CD4-positive, alpha-beta T cell treated with Interleukin-10 for 1 hour (primary cell): ENCODE data around the gene EIF4E2.
"Not testable (repeated sequence)": the region's sequence is repeated elsewhere in the genome, so short reads cannot be mapped to it uniquely, and the experiment has no call there.

Experiments
- DNase-seq: peaks from one replicate; pipeline ENCODE4 v3.0.0-alpha.2; 2020

EIF4E2 gene

DNA sequence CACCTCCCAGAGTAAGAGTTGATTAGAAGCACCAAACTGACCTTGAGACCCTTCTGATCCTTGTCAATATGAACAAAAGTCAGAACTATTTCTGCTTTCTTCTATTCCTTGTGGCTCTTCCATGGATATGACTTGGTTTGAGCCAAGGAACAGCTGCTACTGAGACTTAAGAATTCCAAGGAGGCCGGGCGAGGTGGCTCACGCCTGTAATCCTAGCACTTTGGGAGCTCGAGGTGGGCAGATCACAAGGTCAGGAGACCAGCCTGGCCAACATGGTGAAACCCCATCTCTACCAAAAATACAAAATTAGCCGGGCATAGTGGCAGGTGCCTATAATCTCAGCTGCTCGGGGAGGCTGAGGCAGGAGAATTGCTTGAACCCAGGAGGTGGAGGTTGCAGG is 20.0 kb downstream of the EIF4E2 start:
- DNase-seq: not testable (repeated sequence)

DNA sequence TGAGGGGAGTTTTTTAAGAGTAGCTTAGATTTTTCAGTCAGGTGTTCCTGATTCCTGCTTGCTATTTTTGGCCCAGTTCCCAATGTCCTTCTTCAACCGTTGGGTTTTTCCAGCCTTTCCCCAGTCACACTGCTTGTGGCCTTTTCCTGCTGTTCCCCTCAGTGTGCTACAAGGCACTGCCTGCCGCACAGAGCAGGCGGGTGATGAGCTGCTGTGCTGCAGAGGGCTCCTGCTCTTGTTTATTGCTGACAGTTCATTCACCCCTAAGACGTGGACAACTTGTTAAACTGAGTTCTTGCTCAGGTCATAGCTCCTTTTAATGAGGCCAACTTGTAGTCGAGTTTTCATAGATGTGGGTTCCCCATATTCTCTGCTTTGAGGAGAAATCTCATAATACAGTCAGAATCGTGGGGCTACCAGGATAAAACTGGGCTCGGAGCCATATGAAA is 20.6 kb downstream of the EIF4E2 start:
- no peak for DNase-seq

DNA sequence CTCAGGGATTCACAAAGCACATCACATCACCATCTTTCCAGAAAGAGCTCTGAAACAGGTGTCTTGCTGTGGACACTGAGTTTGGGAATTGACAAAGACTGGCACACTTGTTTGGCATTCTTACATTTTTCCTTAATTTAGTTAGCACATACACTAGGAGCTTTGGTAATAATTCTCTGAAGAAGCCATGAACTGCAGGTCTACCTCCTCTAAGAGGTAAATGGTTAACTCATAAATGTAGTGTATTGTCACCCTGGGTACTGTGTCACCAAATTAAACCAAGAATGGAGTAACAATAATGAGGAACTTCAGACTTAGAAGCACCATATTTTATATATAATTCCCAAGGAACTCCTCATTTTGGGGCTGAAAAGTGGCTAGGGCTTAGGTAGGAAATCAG is 22.6 kb downstream of the EIF4E2 start:
- no peak for DNase-seq

DNA sequence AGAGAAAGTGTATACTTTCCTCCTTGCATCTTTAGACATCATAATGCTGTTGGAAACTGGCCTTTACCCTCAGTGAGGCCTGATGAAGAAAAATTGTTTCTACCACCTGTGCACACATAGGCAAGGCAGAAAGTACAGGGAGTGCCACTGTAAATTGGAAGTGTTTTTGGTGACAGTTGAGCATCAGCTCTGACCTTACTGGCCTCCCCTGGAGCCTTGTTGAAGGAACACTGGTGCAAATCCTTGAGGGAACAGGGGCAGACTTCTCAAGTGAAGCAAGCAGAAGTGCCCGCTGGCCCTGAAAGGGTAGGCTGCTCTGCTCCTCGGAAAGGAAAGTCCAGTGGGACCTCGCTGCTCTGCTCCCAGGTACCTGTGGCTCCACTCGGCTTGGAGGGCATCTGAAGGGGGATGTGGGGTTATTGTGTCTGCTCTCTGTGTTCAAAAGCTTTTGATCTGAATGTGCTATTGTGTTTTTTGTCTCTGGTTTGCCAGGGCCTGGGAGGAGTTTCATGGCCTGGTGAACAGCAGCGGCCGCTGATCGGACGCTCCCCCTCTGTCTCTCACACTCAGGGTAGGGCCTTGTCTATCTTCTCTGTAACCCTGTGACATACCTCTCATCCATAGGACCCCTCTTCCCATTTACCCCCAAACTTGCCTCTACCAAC is 23.4 kb downstream of the EIF4E2 start:
- DNase-seq: no peak

DNA sequence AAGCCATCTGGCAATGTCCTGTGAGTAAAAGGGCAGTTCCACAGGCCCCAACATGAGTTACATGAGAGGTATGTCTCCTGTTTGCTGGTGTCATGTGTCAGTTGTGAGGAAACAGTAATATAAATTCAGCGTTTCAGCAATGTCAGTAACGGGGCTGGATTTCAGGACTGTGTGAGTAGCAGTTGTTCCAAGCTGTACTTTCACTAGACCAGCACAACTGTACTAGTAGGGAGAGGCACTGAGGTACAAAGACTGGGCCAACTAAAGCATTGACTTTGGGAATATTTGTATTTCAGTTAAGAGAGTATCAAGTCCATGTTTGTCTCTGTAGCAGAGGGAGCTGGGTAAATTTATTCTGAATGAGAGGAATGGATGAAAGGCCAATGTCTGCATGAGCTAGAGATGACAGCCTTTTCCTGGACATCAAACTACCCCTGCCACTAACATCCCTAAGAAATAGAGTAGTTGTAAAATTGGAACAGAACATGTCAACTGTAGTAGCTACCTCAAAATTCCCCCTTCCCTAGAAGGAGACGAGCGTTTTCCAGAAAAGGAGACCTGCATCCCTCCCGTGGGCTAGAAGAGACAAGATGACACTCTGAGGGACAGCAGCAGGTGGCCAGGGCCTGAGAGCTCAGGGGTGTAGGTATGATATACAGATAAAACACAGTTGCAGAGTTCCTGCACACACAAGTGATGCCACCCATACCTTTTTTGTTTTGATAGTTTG is 24.4 kb downstream of the EIF4E2 start:
- no peak for DNase-seq

DNA sequence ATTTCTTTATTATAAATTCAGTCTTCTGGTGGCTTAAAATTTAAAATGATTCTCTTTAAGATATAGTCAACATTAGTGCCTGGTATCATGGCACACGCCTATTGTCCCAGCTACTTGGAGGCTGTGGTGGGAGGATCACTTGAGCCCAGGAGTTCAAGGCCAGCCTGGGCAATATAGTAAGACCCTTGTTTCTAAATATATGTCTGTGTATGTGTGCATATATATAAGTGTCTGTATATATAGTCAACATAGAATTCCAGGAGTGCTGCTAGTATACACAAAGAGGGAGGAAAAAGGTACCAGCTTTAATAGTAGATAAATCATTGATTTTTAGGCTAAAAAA is 24.9 kb downstream of the EIF4E2 start:
- DNase-seq: no peak

DNA sequence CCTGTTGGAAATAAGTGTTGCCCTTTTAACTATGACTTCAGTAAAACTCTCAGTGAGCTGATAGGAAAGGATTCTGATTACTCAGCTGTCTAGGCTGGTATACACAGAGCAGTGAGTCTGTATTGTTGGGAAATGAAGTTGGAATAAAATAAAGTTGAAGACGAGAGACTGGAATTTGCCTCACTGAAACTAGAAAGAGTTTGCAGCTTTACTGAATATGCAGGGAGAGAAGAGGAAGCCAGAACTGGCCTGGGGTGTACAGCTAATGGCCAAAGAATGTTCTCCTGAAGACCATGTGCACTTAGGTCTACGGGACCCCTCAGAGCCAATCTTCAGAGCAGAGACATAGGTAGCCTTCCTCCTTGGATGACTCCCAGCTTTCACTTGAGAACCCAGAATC is 26.5 kb downstream of the EIF4E2 start:
- DNase-seq: no peak

DNA sequence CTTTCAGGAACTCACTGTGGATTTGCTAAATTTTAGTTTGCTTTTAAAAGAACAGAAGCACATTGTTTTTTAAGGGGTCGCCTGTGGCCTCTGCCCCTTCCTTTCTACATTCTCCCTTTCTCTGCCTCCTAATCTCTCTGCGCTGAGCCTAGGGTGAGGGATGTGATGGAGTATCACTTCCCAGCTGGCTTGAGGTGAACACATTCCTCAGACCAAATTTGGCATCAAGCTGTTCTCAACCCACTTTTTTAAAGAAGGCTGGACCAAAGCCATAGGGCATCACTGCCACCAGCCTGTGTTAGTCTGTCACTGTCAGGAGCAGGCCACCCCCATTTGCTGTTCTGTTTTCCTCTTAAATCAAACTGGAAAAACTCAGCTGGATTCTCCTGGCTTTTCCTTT is 27.4 kb downstream of the EIF4E2 start:
- DNase-seq: no peak

DNA sequence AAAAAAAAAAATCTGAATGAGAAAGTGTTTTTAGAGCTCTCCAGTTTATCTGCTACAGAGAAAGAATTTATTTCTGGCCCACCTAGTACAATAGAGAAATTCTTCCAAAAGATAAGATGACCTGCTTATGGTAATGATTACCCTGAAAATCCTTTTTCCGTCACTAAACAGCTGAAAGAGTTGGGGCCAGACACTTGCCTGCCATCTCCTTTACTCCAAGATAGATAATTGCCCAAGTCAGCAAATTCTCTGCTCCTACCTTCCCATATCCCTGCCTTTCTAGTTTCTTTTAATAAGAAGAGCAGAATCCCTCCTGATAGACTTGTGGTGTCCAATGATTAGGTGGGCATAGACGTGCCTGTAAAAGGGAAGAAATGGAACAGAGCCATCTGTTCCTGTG is 28.1 kb downstream of the EIF4E2 start:
- no peak for DNase-seq

DNA sequence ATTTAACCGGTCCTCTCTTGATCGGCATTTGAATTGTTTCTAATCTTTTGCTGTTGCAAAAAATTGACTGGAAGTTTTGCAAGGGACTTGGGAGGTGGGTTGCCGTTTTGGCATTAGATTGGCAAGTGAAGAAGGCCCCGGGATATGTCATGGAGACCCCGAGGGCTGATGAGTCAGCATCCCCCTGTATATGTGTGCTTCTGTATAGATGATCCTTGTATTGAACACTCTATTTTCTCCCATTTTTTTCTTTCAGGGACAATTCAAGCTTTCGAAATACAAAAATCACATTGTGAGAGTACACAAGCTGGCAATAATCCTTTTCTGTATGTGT is 30.1 kb downstream of the EIF4E2 start:
- DNase-seq: no peak

DNA sequence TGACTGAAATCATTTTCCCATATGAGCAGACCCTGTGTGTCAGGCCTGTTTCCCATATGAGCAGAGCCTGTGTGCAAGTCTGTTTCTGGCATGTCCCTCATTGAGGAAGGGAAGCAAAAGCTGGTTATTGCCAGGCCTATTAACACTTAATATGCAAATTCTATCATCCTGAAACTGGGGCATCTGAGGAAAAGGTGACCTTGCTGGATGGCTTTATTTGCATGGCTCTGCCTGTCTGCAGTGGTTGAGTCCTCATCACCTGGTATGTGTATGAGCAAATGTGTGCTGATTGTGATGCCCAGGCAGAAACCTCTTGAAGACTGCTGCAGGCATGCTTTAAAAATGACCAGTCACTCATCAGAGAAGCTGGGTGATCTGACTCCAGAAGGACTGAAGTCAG is 31.2 kb downstream of the EIF4E2 start:
- DNase-seq: no peak

DNA sequence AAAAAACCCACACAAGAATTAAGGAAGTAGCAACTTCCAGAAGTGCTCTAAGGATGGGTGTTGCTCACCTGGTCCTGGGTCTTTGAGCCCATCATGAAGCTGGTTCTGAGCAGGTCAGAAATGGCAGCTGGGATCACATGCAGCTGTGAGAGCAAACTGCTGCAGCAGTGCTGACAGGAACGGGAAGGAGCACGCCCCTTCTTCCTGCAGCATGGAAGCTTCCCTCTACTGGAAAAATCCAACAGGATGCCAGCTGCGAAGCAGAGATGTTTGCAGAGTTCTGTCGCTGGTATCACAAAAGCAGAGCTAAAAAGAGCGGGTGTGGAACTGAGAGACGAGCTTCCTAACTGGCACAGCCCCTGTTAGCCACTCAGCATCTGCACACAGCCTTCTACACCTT is 33.7 kb downstream of the EIF4E2 start:
- no peak for DNase-seq

DNA sequence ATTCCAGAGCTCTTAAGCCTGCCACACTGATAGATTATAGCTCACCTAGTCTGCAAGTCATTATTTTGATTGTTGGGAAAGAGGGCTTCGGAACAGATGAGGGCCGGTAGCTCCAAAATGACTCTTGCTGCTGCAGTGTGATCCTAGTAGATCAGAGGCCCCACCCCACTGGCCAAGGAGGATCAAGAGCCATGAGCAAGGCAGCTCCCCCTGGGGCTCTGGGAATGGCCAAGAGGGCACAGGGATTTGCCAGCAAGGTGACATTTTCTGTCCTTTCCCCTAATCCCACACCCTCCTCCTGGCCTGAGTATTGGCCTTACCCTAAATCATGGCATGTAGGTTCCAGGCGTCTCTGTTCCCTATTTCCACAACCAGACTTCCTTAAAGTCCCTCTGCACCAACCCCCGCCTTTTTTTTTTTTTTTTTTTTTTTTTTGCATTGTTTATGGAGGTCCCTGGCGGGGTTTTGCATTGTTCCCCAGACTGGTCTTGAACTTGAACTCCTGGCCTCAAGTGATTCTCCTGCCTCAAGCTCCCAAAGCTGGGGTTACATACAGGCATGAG is 36.5 kb downstream of the EIF4E2 start:
- no peak for DNase-seq

DNA sequence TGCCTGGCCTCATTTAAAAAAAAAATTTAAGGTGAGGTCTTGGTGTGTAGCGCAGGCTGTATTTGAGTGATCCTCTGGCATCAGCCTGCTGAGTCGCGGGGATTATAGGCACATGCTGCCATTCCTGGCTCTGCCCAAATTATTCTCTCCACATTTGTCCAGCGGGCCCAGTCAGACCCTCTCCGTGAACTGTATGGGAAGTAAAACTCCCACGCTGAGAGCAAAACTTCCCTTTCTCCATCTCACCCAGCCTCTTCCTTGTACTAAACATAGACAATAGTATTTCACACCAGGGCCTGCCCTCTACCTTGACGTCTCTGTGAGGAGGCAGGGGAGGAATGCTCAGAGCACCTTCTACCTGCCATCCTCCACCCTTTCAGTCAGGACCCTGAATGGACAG is 37.0 kb downstream of the EIF4E2 start:
- no peak for DNase-seq

DNA sequence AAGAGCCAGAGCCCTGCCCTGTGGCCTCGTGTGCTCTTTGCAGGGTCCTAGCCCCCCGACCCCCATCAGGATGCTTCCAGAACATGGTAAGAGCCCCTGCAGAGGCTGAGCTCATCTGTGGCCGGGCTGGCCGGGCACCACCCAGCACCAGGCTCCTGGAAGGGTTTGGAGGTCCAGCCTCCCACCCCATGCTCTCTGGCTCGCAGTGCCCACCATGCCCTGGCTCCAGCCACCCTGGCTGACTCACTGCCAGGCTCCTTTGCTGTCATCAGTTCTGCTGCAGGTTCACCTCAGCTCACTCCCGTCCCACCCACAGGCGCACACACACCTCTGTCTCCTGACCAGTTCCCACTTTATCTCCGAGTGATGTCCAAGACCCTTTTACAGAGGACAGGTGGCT is 37.5 kb downstream of the EIF4E2 start:
- DNase-seq: no peak

DNA sequence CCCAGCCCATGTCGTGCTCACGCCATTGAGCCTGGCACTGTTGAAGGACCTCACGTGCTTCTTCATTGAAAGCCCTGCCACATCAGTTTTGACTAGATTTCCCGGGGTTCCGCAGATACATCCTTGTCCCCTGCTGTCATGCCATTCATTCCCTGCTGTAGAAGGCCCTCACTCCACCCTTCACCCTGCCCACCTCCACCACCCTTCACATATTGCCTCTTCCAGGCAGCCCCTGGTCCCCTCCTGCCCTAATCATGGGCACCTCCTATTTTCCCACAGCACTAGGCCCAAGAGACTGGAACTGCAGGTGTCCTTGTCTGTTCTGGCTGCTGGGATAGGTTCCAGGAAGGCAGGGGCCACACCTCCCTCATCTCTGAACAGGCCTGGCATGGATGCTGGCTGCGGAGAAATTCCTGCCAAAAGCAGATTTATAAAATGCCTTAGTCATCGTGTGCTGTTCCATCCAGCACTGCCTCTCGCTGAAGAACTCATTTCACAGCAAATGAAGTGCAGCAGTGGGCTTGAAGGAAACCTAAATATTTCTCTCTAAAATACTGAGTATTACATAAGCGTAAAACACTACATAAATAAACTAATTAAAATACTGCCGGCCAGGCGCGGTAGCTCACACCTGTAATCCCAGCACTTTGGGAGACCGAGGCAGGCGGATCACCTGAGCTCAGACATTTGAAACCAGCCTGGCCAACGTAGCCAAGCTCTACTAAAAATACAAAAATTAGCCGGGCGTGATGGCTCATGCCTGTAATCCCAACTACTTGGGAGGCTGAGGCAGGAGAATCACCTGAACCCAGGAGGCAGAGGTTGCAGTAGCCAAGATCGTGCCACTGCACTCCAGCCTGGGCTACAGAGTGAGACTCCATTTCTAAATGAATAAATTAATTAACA is 38.4 kb downstream of the EIF4E2 start:
- no peak for DNase-seq

DNA sequence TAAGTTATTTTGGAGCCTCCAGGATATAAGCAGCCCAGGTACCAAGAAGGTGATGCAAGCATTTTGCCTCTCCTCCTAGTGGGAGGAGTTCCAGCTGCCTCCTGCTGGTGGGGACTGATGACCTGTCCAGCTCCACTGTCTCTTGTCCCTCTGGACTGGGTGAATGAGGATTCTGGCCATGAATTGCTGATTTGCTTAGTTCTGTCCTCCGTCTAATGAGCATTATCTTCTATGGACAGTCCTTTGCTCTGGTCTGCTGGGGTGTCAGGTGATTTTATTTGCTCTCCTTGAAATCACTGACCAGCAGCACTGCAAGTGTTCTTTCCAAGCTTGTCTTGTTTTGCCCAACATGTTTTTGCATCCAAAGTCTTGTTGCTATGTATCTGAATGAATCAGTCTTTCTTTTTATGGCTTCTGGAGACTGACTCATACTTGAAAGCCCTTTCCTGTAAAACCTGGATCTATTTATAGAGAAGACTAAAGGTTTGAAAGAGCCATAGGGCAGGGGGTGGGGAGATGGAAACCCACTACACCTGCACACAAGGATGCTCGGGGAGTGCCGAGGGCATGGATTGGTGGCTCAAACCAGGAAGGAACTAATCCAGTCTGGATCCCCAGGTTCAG is 42.4 kb downstream of the EIF4E2 start:
- no peak for DNase-seq

DNA sequence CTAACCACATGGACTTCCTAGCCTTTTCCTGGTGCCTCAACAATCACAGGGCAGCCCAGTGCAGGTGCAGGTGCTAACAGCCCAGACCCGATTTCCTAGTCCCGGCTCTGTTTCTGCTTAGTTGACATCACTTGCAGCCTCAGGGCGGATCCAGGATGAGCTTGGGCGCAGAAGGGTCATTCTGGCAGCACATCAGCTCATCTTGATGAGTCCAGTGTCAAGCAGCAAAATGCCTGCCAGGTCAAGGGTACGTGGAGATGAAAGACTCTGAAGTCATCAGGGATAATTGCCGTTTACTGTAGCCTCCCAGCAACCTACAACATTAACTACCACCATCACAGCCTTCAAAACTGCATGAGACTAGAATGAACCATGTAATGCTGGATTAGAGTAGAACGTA is 43.5 kb downstream of the EIF4E2 start:
- no peak for DNase-seq

DNA sequence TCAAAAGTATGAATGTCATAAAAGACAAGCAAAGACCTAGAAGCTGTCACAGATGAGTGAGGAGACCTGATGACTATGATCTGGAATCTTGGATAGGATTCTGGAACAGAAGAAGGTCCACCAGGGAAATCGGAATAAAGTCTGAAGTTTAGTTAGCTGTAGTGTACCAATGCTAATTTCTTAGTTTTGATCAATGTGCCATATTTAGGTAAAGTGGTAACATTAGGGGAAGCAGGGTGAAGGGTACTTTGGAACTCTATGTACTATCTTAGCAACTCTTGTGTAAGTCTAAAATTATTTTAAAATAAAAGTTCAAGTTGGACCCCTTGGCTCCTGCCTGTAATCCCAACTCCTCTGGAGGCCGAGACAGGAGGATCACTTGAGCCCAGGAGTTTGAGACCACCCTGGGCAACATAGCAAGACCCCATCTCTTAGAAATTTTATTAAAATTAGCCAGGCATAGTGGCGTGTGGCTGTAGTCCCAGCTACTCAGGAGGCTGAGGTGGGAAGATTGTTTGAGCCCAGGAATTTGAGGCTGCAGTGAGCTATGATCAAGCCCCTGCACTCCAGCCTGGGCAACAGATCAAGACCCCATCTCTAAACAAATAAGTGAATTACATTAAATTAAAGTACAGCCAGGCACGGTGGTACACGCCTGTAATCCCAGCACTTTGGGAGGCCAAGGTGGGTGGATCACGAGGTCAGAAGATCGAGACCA is 47.0 kb downstream of the EIF4E2 start:
- DNase-seq: no peak

DNA sequence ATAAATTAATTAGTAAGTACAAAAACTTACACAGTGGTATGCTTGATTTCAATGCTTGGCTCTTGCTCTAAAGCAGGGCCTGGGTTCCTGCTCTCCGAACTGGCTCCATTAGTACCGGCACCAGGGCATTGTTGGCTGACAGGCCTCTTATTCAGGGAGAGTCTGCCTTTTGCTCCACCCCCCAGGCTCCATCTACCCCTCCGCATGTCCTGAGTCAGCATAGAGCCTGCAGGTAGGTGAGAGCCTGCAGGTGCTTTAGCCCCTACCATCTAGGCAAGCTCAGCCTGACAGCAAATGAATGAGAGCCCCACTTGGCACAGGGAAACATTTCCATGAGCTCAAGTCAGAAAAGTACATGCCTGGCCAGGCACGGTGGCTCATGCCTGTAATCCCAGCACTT is 47.8 kb downstream of the EIF4E2 start:
- no peak for DNase-seq

DNA sequence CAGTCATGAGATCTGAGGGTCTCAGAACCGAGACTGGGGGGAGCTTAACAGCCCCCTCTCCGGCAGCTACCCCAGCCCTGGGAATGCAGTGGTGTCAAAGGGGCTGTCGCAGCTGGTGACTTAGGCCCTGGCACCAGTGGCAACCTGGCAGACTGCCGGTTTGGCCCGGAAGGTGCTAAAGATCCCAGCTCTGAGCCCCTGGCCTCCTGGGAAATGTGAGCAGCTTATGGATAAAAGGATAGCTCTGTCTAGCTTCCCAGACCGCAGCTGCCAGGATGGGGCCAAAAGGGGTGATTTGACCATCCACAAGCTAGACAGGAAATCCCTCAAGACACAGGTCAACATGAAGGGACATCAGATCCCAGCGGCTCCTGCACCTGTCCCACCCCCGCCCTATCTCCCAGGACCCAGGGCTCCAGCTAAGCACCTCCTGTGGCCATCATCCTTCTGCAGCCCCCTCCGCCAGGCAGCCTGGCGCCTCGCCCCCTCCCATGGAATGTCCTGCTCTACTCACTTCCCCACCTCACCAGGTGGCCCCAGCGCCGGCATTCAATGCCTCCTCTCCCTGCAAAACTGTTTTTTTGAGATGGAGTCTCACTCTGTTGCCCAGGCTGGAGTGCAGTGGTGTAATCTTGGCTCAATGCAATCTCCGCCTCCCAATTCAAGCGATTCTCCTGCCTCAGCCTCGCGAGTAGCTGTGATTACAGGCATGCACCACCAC is 49.7 kb downstream of the EIF4E2 start:
- DNase-seq: no peak

DNA sequence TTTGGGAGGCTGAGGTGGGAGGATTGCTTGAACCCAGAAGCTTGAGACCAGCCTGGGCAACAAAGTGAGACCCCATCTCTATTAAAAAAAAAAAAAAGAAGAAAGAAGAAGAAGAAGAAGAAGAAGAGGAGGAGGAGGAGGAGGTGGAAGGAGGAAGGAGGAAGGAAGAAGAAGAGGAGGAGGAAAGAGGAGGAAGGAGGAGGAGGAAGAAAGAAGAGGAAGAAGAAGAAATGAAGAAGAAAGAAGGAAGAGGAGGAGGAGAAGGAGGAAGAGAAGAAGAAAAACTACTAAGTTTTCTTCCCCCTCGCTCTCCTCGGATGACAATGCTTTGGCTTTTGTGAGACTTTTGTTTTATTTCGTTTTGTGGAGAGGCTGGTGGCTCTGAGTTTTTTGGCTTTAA is 52.8 kb downstream of the EIF4E2 start:
- DNase-seq: no peak
